ENCODE results near the gene PDE4D.
A peak's percentile ranks its signal among the peaks of the same experiment; 100 is the strongest.

Gene PDE4D

GRCh38 chr5:59287884-59288283 lies 605.6 kb downstream of the PDE4D start:
- peak overlapping the region; percentile 6 for H3K27ac ChIP-seq
- DNase-seq (ENCODE audit: low read depth, low spot score) = peak; percentile 52

- peak overlapping the region; percentile 6 for H3K27ac ChIP-seq
- no peak for DNase-seq (ENCODE audit: low read depth, low spot score)
Observed at GRCh38 chr5:59287361-59287760, 606.2 kb downstream of the PDE4D start.

- H3K27ac ChIP-seq = no peak overlapping the region
- DNase-seq (ENCODE audit: low read depth, low spot score) = no peak
Observed at GRCh38 chr5:59286510-59286909, 607.0 kb downstream of the PDE4D start.

GRCh38 chr5:59285300-59286016 lies 608.1 kb downstream of the PDE4D start:
- H3K27ac ChIP-seq = no peak overlapping the region
- no peak for DNase-seq (ENCODE audit: low read depth, low spot score)

- no peak overlapping the region for H3K27ac ChIP-seq
- no peak for DNase-seq (ENCODE audit: low read depth, low spot score)
Observed at GRCh38 chr5:59282726-59283125, 610.8 kb downstream of the PDE4D start.

- DNase-seq (ENCODE audit: low read depth, low spot score) = no peak
- no peak overlapping the region for H3K27ac ChIP-seq
Observed at GRCh38 chr5:59279979-59280378, 613.5 kb downstream of the PDE4D start.

GRCh38 chr5:59276917-59277372 lies 616.6 kb downstream of the PDE4D start:
- peak overlapping the region; percentile 72 for H3K27ac ChIP-seq
- DNase-seq (ENCODE audit: low read depth, low spot score) = no peak

- peak overlapping the region; percentile 72 for H3K27ac ChIP-seq
- no peak for DNase-seq (ENCODE audit: low read depth, low spot score)
Observed at GRCh38 chr5:59276325-59276675, 617.2 kb downstream of the PDE4D start.

- peak; percentile 49 for DNase-seq (ENCODE audit: low read depth, low spot score)
- H3K27ac ChIP-seq = peak overlapping the region; percentile 72
Observed at GRCh38 chr5:59275510-59276324, 617.8 kb downstream of the PDE4D start.

GRCh38 chr5:59275170-59275509 lies 618.4 kb downstream of the PDE4D start:
- peak overlapping the region; percentile 72 for H3K27ac ChIP-seq
- DNase-seq (ENCODE audit: low read depth, low spot score) = no peak

- no peak overlapping the region for H3K27ac ChIP-seq
- DNase-seq (ENCODE audit: low read depth, low spot score) = no peak
Observed at GRCh38 chr5:59274106-59274636, 619.4 kb downstream of the PDE4D start.

- DNase-seq (ENCODE audit: low read depth, low spot score) = no peak
- H3K27ac ChIP-seq = no peak overlapping the region
Observed at GRCh38 chr5:59272809-59273427, 620.6 kb downstream of the PDE4D start.

- H3K27ac ChIP-seq = peak overlapping the region; percentile 23
- no peak for DNase-seq (ENCODE audit: low read depth, low spot score)
Observed at GRCh38 chr5:59268756-59269415, 624.6 kb downstream of the PDE4D start.

- no peak overlapping the region for H3K27ac ChIP-seq
- no peak for DNase-seq (ENCODE audit: low read depth, low spot score)
Observed at GRCh38 chr5:59267033-59267432, 626.5 kb downstream of the PDE4D start.

- no peak for DNase-seq (ENCODE audit: low read depth, low spot score)
- no peak overlapping the region for H3K27ac ChIP-seq
Observed at GRCh38 chr5:59266410-59266809, 627.1 kb downstream of the PDE4D start.

GRCh38 chr5:59264639-59265245 lies 628.8 kb downstream of the PDE4D start:
- H3K27ac ChIP-seq = no peak overlapping the region
- no peak for DNase-seq (ENCODE audit: low read depth, low spot score)

- DNase-seq (ENCODE audit: low read depth, low spot score) = no peak
- H3K27ac ChIP-seq = no peak overlapping the region
Observed at GRCh38 chr5:59264013-59264412, 629.5 kb downstream of the PDE4D start.

- no peak for DNase-seq (ENCODE audit: low read depth, low spot score)
Observed at GRCh38 chr5:59261969-59262368, 631.6 kb downstream of the PDE4D start.

GRCh38 chr5:59260973-59261372 lies 632.6 kb downstream of the PDE4D start:
- DNase-seq (ENCODE audit: low read depth, low spot score) = no peak
- no peak overlapping the region for H3K27ac ChIP-seq

More at GRCh38 chr5:59261969-59262368, 631.6 kb downstream of the PDE4D start:
- H3K27ac ChIP-seq = no peak overlapping the region

- H3K27ac ChIP-seq = no peak overlapping the region
Observed at GRCh38 chr5:59260200-59260599, 633.3 kb downstream of the PDE4D start.

More at GRCh38 chr5:59260200-59260599, 633.3 kb downstream of the PDE4D start:
- no peak for DNase-seq (ENCODE audit: low read depth, low spot score)

All from epithelial cell of prostate (primary cell).